ENCODE measurements around the gene NRG3.

GRCh38 chr10:82394122-82394521, 519.1 kb downstream of the NRG3 start:
- TF ChIP-seq EZH2phosphoT487 (IDR thresholded peaks at IDR 0.05; ENCODE audit: borderline replicate concordance, low read length) = no peak
- TF ChIP-seq CTCF (IDR thresholded peaks at IDR 0.05; ENCODE audit: low read depth, low read length, poor library complexity, severe bottlenecking) = no peak

Measured in DOHH2 (cell line).